Measurements from ENCODE around the gene SCAPER.

DNA sequence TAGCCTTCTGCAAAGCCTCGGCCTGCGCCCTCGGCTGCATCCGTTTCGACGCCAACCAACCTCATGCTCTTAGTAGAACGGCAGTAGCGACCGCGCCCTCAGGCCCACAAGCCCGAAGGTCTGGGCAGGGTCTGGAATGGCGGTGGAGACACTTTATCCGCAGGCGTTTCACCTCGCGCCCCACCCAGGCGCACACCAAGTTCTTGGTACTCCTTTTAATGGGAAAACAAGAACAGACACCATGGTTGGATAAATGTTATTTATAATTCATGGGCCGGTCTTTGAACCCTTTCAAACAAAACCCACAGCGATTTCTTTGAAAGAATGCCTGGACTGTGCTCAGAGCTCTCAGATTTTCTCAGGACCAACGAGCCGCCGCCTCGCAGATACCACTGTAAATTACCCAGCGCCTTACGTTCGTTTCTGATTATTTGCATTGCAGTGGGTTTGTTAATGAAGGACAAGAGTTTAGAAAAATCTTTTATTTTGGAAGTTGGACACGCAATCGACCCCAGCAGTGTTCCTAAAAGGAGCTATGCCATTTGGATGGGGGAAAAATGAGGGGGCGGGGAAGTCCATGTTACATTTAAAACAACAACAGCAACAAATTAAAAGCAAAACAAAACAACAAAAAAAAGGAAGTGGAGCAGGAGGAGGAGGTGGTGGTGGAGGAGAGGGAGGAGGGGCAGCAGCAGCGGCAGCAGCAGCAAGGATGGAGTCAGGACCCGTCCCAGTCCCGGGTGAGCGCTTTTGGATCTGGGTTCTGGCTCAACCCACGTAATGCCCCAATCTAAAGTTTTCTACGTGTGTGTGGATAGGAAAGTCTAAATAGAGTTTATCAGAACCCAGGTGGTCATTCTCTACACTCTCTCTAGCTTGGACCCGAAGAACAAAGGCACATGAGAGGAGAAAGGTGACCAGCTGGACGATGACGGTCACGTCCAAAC is 569.6 kb downstream of the SCAPER start:
- TF ChIP-seq, protein P1, sequence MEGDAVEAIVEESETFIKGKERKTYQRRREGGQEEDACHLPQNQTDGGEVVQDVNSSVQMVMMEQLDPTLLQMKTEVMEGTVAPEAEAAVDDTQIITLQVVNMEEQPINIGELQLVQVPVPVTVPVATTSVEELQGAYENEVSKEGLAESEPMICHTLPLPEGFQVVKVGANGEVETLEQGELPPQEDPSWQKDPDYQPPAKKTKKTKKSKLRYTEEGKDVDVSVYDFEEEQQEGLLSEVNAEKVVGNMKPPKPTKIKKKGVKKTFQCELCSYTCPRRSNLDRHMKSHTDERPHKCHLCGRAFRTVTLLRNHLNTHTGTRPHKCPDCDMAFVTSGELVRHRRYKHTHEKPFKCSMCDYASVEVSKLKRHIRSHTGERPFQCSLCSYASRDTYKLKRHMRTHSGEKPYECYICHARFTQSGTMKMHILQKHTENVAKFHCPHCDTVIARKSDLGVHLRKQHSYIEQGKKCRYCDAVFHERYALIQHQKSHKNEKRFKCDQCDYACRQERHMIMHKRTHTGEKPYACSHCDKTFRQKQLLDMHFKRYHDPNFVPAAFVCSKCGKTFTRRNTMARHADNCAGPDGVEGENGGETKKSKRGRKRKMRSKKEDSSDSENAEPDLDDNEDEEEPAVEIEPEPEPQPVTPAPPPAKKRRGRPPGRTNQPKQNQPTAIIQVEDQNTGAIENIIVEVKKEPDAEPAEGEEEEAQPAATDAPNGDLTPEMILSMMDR (IDR thresholded peaks at IDR 0.05; ENCODE audit: low read depth, low read length): no peak
- TF ChIP-seq EZH2phosphoT487 (IDR thresholded peaks at IDR 0.05; ENCODE audit: low read depth): no peak

All from OCI-LY3 (cell line).